Measurements from ENCODE around the gene COMTD1. TPM values are rescaled to one million over a fixed set of nuclear protein-coding genes. Genes with fewer than 3 reads are reported as not detected.

Gene COMTD1
- polyA plus RNA-seq, 3 donors: 15.6 to 16.5 (median 16.1) TPM

- Mint-ChIP-seq H3K27ac (peak overlapping the region; percentile 77 to 88 (median 84)), H3K4me3 (peak overlapping the region; percentile 53 to 86), H3K36me3 (peaks cover 38 to 44% of the 10 kb centered on the region in 2 donors), H3K9me3 (no peaks in the 10 kb centered on the region), H3K27me3 (ENCODE audit: low read depth in 3 of 3) (no peaks in the 10 kb centered on the region), H3K4me1 (peaks cover 16% of the 10 kb centered on the region)
- H3K79me2 ChIP-seq (ENCODE audit: insufficient read depth, low read length): peaks cover 8% of the 10 kb centered on the region
- WGBS (ENCODE audit: insufficient coverage): 72% methylated on average over 6 of the region's 14 CpGs
- intact Hi-C loops (cut with micrococcal nuclease): loop anchor here (2.0 to 10.0 kb wide), 5 partner anchors 23 to 409 kb away; partner anchors contain the start of genes SAMD8 (in 2 of the 2), KAT6B (in 1 of the 2) and VDAC2 (in 1 of the 2)
- H3K27ac ChIP-seq (ENCODE audit: low read depth in 1 of 2, low read length in 2 of 2): peak overlapping the region; percentile 58 to 65
- peak overlapping the region; percentile 94 for H2AFZ ChIP-seq (ENCODE audit: insufficient read depth, low read depth, low read length, poor library complexity, severe bottlenecking)
- peak overlapping the region in 2 of 3 experiments; percentile 8 to 87 for H3K4me3 ChIP-seq (replicated peaks in 1 of 3; ENCODE audit: low read depth in 2 of 3, low read length in 3 of 3)
- no peaks in the 10 kb centered on the region for H3K9me3 ChIP-seq (replicated peaks in 1 of 2; ENCODE audit: control insufficient read depth in 1 of 2, insufficient read depth in 1 of 2, low read length in 2 of 2)
- peak overlapping the region; percentile 98 for H3K4me2 ChIP-seq (replicated peaks; ENCODE audit: extremely low read depth, low read length, poor library complexity, severe bottlenecking)
- peaks cover 24% of the 10 kb centered on the region for H4K20me1 ChIP-seq (ENCODE audit: insufficient read depth, low read length)
- H3K4me1 ChIP-seq (ENCODE audit: control insufficient read depth in 1 of 2, insufficient read depth in 2 of 2, low read length in 2 of 2): peaks cover 16 to 25% of the 10 kb centered on the region in 2 donors
- H3K36me3 ChIP-seq (replicated peaks in 1 of 2; ENCODE audit: control insufficient read depth in 1 of 2, insufficient read depth in 2 of 2, low read length in 2 of 2): peaks cover 34 to 38% of the 10 kb centered on the region in 2 donors
- TF ChIP-seq CTCF (IDR thresholded peaks at IDR 0.05): no peak
- DNase-seq: no peak
- H3K27me3 ChIP-seq (ENCODE audit: control insufficient read depth in 2 of 2, insufficient read depth in 2 of 2, low read length in 2 of 2): no peaks in the 10 kb centered on the region
- no peak overlapping the region for H3K9ac ChIP-seq (ENCODE audit: insufficient read depth, low read length, poor library complexity, severe bottlenecking)
Observed at GRCh38 chr10:75233444-75234016, 2.2 kb downstream of the COMTD1 start.

- Mint-ChIP-seq H3K4me1 (peaks cover 16% of the 10 kb centered on the region), H3K27me3 (ENCODE audit: low read depth in 3 of 3) (no peaks in the 10 kb centered on the region), H3K36me3 (peaks cover 44 to 55% of the 10 kb centered on the region in 2 donors), H3K9me3 (no peaks in the 10 kb centered on the region), H3K4me3 (no peak overlapping the region), H3K27ac (peak overlapping the region in 6 of 7 donors; percentile 10 to 88 (median 56))
- no peaks in the 10 kb centered on the region for H3K9me3 ChIP-seq (replicated peaks in 1 of 2; ENCODE audit: control insufficient read depth in 1 of 2, insufficient read depth in 1 of 2, low read length in 2 of 2)
- intact Hi-C loops (cut with micrococcal nuclease): loop anchor here (2.0 to 10.0 kb wide), 5 partner anchors 43 to 407 kb away; partner anchors contain the start of genes SAMD8 (in 2 of the 2) and KAT6B (in 1 of the 2)
- H3K36me3 ChIP-seq (replicated peaks in 1 of 2; ENCODE audit: control insufficient read depth in 1 of 2, insufficient read depth in 2 of 2, low read length in 2 of 2): peaks cover 45 to 54% of the 10 kb centered on the region in 2 donors
- DNase-seq: no peak
- H3K9ac ChIP-seq (ENCODE audit: insufficient read depth, low read length, poor library complexity, severe bottlenecking): no peak overlapping the region
- H3K4me1 ChIP-seq (ENCODE audit: control insufficient read depth in 1 of 2, insufficient read depth in 2 of 2, low read length in 2 of 2): peaks cover 16 to 25% of the 10 kb centered on the region in 2 donors
- peaks cover 20% of the 10 kb centered on the region for H3K79me2 ChIP-seq (ENCODE audit: insufficient read depth, low read length)
- no peaks in the 10 kb centered on the region for H3K27me3 ChIP-seq (ENCODE audit: control insufficient read depth in 2 of 2, insufficient read depth in 2 of 2, low read length in 2 of 2)
- 100% methylated on average over 1 of the region's 4 CpGs for WGBS (ENCODE audit: insufficient coverage)
- peaks cover 40% of the 10 kb centered on the region for H4K20me1 ChIP-seq (ENCODE audit: insufficient read depth, low read length)
- no peak for TF ChIP-seq CTCF (IDR thresholded peaks at IDR 0.05)
- H3K4me3 ChIP-seq (replicated peaks in 1 of 3; ENCODE audit: low read depth in 2 of 3, low read length in 3 of 3): no peak overlapping the region
- no peak overlapping the region for H2AFZ ChIP-seq (ENCODE audit: insufficient read depth, low read depth, low read length, poor library complexity, severe bottlenecking)
- H3K4me2 ChIP-seq (replicated peaks; ENCODE audit: extremely low read depth, low read length, poor library complexity, severe bottlenecking): no peak overlapping the region
- H3K27ac ChIP-seq (ENCODE audit: low read depth in 1 of 2, low read length in 2 of 2): peak overlapping the region in 1 of 2 donors; percentile 50
Observed at GRCh38 chr10:75231672-75232581, 3.8 kb downstream of the COMTD1 start.

Measured in CD14-positive monocyte (primary cell).